Pancreas (tissue), 10 donors: Measurements from ENCODE around the gene ARHGAP8. TPM values are rescaled to one million over a fixed set of nuclear protein-coding genes. Genes with fewer than 3 reads are reported as not detected.
A peak's percentile ranks its signal among the peaks of the same experiment; 100 is the strongest.

Experiments used
- ATAC-seq, 4 donors: fragments of 200-7000 bp; cut with Tn5 transposase; one replicate each; pipeline versions ENCODE4 v1.8.0 to v1.9.1; 2020; ENCODE audit warnings: mild to moderate bottlenecking in 4 of 4, moderate library complexity in 4 of 4
- DNase-seq, 6 donors: peaks; one replicate each; pipeline ENCODE4 v3.0.0-alpha.2; 2020
- FAIRE-seq: peaks from 2 replicates; lab custom pipeline; 2012; peaks lifted over from hg19 to GRCh38; lab: Jason Lieb, UNC
- H3K27ac ChIP-seq, 4 donors: fragments of 200-600 bp; sonication (generic); 1 replicate in 3 of 4; 2 replicates in 1 of 4; pipeline versions ENCODE4 v1.5.0 to v1.8.0; 2020
- H3K27me3 ChIP-seq, 4 donors: fragments of 200-600 bp; one replicate each; pipeline ENCODE4 v1.8.0; 2021
- H3K36me3 ChIP-seq, 3 donors: fragments of 200-600 bp; sonication (generic) in 1 of 3; one replicate each; pipeline versions ENCODE4 v1.5.0 to v1.8.0; 2020 to 2021
- H3K4me1 ChIP-seq, 3 donors: fragments of 200-600 bp; one replicate each; pipeline ENCODE4 v1.8.0; 2021
- H3K4me3 ChIP-seq, 4 donors: fragments of 200-600 bp; sonication (generic) in 2 of 4; one replicate each; pipeline versions ENCODE4 v1.5.0 to v1.8.0; 2020 to 2021
- H3K9me3 ChIP-seq, 4 donors: fragments of 200-600 bp; one replicate each; pipeline ENCODE4 v1.8.0; 2021
- CTCF ChIP-seq, 4 donors: fragments of 200-600 bp; sonication (generic) in 3 of 4; IDR thresholded peaks; one replicate each; pipeline versions ENCODE4 v1.5.0 to v1.8.0; 2021; ENCODE audit warnings: antibody characterized with exemption in 4 of 4
- WGBS, 2 donors: extraction: QIAGEN DNeasy Blood & Tissue Kit; methylation state at CpG; one replicate each; pipeline ENCODE4 v1.1.7; 2013; 5-methylcytosine and 5-hydroxymethylcytosine counted together
- intact Hi-C, 3 donors: fragments of 100-400 bp; cut with DNase I; formaldehyde crosslinking; loops; one replicate each; pipeline versions ENCODE4 v1.11.1 to v1.14.2; 2022
- polyA plus RNA-seq, 2 donors: library from polyadenylated mRNA; stranded (reverse); fragments of 200-250 nt; gene quantifications; one replicate each; pipeline ENCODE4 v1.2.3, GENCODE V29; 2013
- total RNA-seq, 6 donors: library from RNA; stranded (reverse); fragmentation: NEBNext Ultra II Directional in 4 of 6; extraction: Animal tissue kit (Norgen Biotek cat#: 25700) in 4 of 6; gene quantifications; one replicate each; pipeline versions ENCODE4 v1.2.1 to v1.2.4, GENCODE V29; 2021 to 2023
- donor health status: healthy with polysubstance abuse.
- donor health status: DM: no; HTN: no; CAD: no; lungs with moderate emphysema.
- donor health status: DM: no; HTN: no; CAD: no.
- donor health status: control.
- donor health status: control.
- donor health status: Bipolar disorder and iron deficiency.
- donor health status: DM: yes; HTN: yes; CAD: no.
- donor health status: DM: no; HTN: no; CAD: no.
- donor health status: DM: no; HTN: no; CAD: no.
- donor health status: DM: yes; HTN: yes; CAD: no.

Gene ARHGAP8
- total and polyA plus RNA-seq, 8 donors = 8.6 to 59.2 (median 15.1) TPM

GRCh38 chr22:44845796-44846720 is 93.7 kb downstream of the ARHGAP8 start:
- no peak for FAIRE-seq
- Histone ChIP-seq H3K36me3 (no peaks in the 10 kb centered on the region), H3K4me1 (no peaks in the 10 kb centered on the region), H3K4me3 (no peak overlapping the region), H3K27ac (no peak overlapping the region), H3K27me3 (no peaks in the 10 kb centered on the region), H3K9me3 (no peaks in the 10 kb centered on the region)
- DNase-seq = peak in 1 of 6 donors; percentile 47
- ATAC-seq = no peak
- no peak for TF ChIP-seq CTCF (IDR thresholded peaks at IDR 0.05)
- 91 to 94% methylated on average over 24 to 25 of the region's 25 CpGs for WGBS, 2 donors
- intact Hi-C loops = no loop called here

GRCh38 chr22:44846726-44847275 is 94.4 kb downstream of the ARHGAP8 start:
- no peaks in the 10 kb centered on the region for H3K36me3 ChIP-seq
- no peaks in the 10 kb centered on the region for H3K27me3 ChIP-seq
- no peaks in the 10 kb centered on the region for H3K9me3 ChIP-seq
- H3K27ac ChIP-seq = no peak overlapping the region
- H3K4me1 ChIP-seq = no peaks in the 10 kb centered on the region
- WGBS, 2 donors = 85 to 90% methylated on average over 16 of the region's 16 CpGs
- no peak for ATAC-seq
- intact Hi-C loops = no loop called here
- FAIRE-seq = no peak
- TF ChIP-seq CTCF (IDR thresholded peaks at IDR 0.05) = no peak
- no peak overlapping the region for H3K4me3 ChIP-seq
- peak in 1 of 6 donors; percentile 32 for DNase-seq

GRCh38 chr22:44847380-44847779 is 95.0 kb downstream of the ARHGAP8 start:
- intact Hi-C loops = no loop called here
- ATAC-seq = no peak
- H3K9me3 ChIP-seq = no peaks in the 10 kb centered on the region
- no peaks in the 10 kb centered on the region for H3K36me3 ChIP-seq
- H3K4me1 ChIP-seq = no peaks in the 10 kb centered on the region
- WGBS, 2 donors = 85% methylated on average over 4 of the region's 4 CpGs
- TF ChIP-seq CTCF (IDR thresholded peaks at IDR 0.05) = no peak
- no peak overlapping the region for H3K27ac ChIP-seq
- DNase-seq = peak in 1 of 6 donors; percentile 4
- no peak for FAIRE-seq
- H3K4me3 ChIP-seq = no peak overlapping the region
- H3K27me3 ChIP-seq = no peaks in the 10 kb centered on the region

- WGBS, 2 donors = 92 to 98% methylated on average over 18 of the region's 18 CpGs
- DNase-seq = peak in 1 of 6 donors; percentile 47
Observed at GRCh38 chr22:44847892-44848291, 95.5 kb downstream of the ARHGAP8 start.

More at GRCh38 chr22:44847892-44848291, 95.5 kb downstream of the ARHGAP8 start:
- ATAC-seq (no peak), FAIRE-seq (no peak)
- intact Hi-C loops = no loop called here
- Histone ChIP-seq H3K9me3 (no peaks in the 10 kb centered on the region), H3K4me3 (no peak overlapping the region), H3K36me3 (no peaks in the 10 kb centered on the region), H3K4me1 (no peaks in the 10 kb centered on the region), H3K27me3 (no peaks in the 10 kb centered on the region), H3K27ac (no peak overlapping the region)
- no peak for TF ChIP-seq CTCF (IDR thresholded peaks at IDR 0.05)
